Lower leg skin (tissue), 4 donors: ENCODE results near the gene PYGO1. TPM values are rescaled to one million over a fixed set of nuclear protein-coding genes. Genes with fewer than 3 reads are reported as not detected.
"Not testable (repeated sequence)": the region's sequence is repeated elsewhere in the genome, so short reads cannot be mapped to it uniquely, and the experiment has no call there.

Experiments used
- DNase-seq, 2 donors: peaks; one replicate each; pipeline ENCODE4 v3.0.0-alpha.2; 2019; ENCODE audit warnings: low spot score in 2 of 2
- H3K4me3 ChIP-seq: fragments of 200-600 bp; sonication (generic); 2 replicates; pipeline ENCODE4 v1.5.1; 2017; ENCODE audit warnings: mild to moderate bottlenecking, low read depth; ENCODE audit not compliant: poor library complexity, severe bottlenecking
- CTCF ChIP-seq, 3 donors: fragments of 450-650 bp; IDR thresholded peaks; one replicate each; pipeline ENCODE4 v1.5.1; 2016; ENCODE audit warnings: antibody characterized with exemption in 3 of 3, mild to moderate bottlenecking in 3 of 3, moderate library complexity in 2 of 3
- POLR2A ChIP-seq, 2 donors: fragments of 450-650 bp; IDR thresholded peaks; one replicate each; pipeline ENCODE4 v1.6.1; 2016 to 2017; ENCODE audit warnings: antibody characterized with exemption in 2 of 2, mild to moderate bottlenecking in 1 of 2, moderate library complexity in 1 of 2
- WGBS, 2 donors: methylation state at CpG; one replicate each; pipeline ENCODE4 v1.1.5; 2018; 5-methylcytosine and 5-hydroxymethylcytosine counted together
- intact Hi-C: fragments of 100-400 bp; cut with DNase I; formaldehyde crosslinking; loops from one replicate; pipeline ENCODE4 v1.15.0; 2023; ENCODE audit warnings: low total_unique reads
- total RNA-seq, 4 donors: library from RNA; depleted of rRNA; stranded (reverse); fragments of >200 nt; gene quantifications; one replicate each; pipeline ENCODE4 v1.1.0, GENCODE V29; 2016

PYGO1 gene
- total RNA-seq, 4 donors from 2014 or later = 1.8 to 4.1 (median 3.2) TPM

- DNase-seq = no peak
- 90 to 94% methylated on average over 5 of the region's 5 CpGs for WGBS, 2 donors
- intact Hi-C loops = no loop called here
- no peak for TF ChIP-seq POLR2A (IDR thresholded peaks at IDR 0.05)
- no peak for TF ChIP-seq CTCF (IDR thresholded peaks at IDR 0.05)
- H3K4me3 ChIP-seq = no peak overlapping the region
Observed at GRCh38 chr15:55606214-55606613, 18.1 kb upstream of the PYGO1 start.

GRCh38 chr15:55601374-55601773 lies 13.2 kb upstream of the PYGO1 start:
- WGBS, 2 donors = 84 to 88% methylated on average over 5 of the region's 5 CpGs
- intact Hi-C loops = no loop called here
- no peak overlapping the region for H3K4me3 ChIP-seq
- no peak for DNase-seq
- no peak for TF ChIP-seq CTCF (IDR thresholded peaks at IDR 0.05)
- no peak for TF ChIP-seq POLR2A (IDR thresholded peaks at IDR 0.05)

- DNase-seq = no peak
- WGBS, 2 donors = 76 to 83% methylated on average over 3 of the region's 3 CpGs
- H3K4me3 ChIP-seq = no peak overlapping the region
- TF ChIP-seq POLR2A (IDR thresholded peaks at IDR 0.05) (no peak), CTCF (IDR thresholded peaks at IDR 0.05) (no peak)
- intact Hi-C loops = no loop called here
Observed at GRCh38 chr15:55599439-55599838, 11.3 kb upstream of the PYGO1 start.

GRCh38 chr15:55593019-55593418 lies 4.9 kb upstream of the PYGO1 start:
- 90 to 100% methylated on average over 1 of the region's 1 CpG for WGBS, 2 donors
- H3K4me3 ChIP-seq, DNase-seq, intact Hi-C loops: not testable (repeated sequence)

GRCh38 chr15:55590788-55591187 lies 2.6 kb upstream of the PYGO1 start:
- intact Hi-C loops = no loop called here
- TF ChIP-seq CTCF (IDR thresholded peaks at IDR 0.05) (no peak), POLR2A (IDR thresholded peaks at IDR 0.05) (no peak)
- WGBS, 2 donors = 73 to 80% methylated on average over 3 of the region's 3 CpGs

GRCh38 chr15:55589287-55589686 lies 1.1 kb upstream of the PYGO1 start:
- no peak for DNase-seq
- no peak overlapping the region for H3K4me3 ChIP-seq
- TF ChIP-seq POLR2A (IDR thresholded peaks at IDR 0.05) (no peak), CTCF (IDR thresholded peaks at IDR 0.05) (no peak)
- intact Hi-C loops = no loop called here
- WGBS, 2 donors = 73% methylated on average over 10 of the region's 10 CpGs

More at GRCh38 chr15:55590788-55591187, 2.6 kb upstream of the PYGO1 start:
- no peak for DNase-seq
- H3K4me3 ChIP-seq = no peak overlapping the region
